T-cell (primary cell): ENCODE data around the gene AP1AR. TPM values are rescaled to one million over a fixed set of nuclear protein-coding genes. Genes with fewer than 3 reads are reported as not detected.

ENCODE experiments used
- ATAC-seq, 4 experiments: fragments of 200-7000 bp in 3 of 4; fragments of 150-1000 bp in 1 of 4; cut with Tn5 transposase; replicated peaks in 1 of 4; 1 replicate in 3 of 4; 2 replicates in 1 of 4; pipeline ENCODE4 v1.10.0; 2021; ENCODE audit warnings: moderate library complexity in 3 of 4, mild to moderate bottlenecking in 2 of 4, moderate number of reproducible peaks in 1 of 4
- CTCF ChIA-PET, 2 donors: fragments of 300-600 bp; sonication (Branson Sonifier 250); formaldehyde crosslinking; loops; one replicate each; lab custom pipeline; 2022; ENCODE audit warnings: antibody characterized with exemption in 2 of 2; lab: Charles Lee
- POLR2A ChIA-PET, 2 donors: fragments of 300-600 bp; sonication (Branson Sonifier 250); formaldehyde crosslinking; loops; one replicate each; lab custom pipeline; 2022; ENCODE audit warnings: antibody characterized with exemption in 2 of 2; lab: Charles Lee
- DNase-seq, 35 experiments: peaks; one replicate each; pipeline versions ENCODE4 v3.0.0 to v3.0.0-alpha.2; 2013 to 2023
- H3K27ac ChIP-seq: one replicate; pipeline ENCODE4 v1.5.1; 2013; ENCODE audit warnings: low read length
- H3K27me3 ChIP-seq, 2 experiments: replicated peaks in 1 of 2; 1 replicate in 1 of 2; 2 replicates in 1 of 2; pipeline versions ENCODE4 v1.6.1 to v1.7.0; 2013; ENCODE audit warnings: low read length in 1 of 2, mixed read lengths in 1 of 2; ENCODE audit not compliant: control insufficient read depth in 2 of 2, insufficient read depth in 2 of 2; ENCODE audit errors: extremely low read depth in 1 of 2
- H3K36me3 ChIP-seq, 2 donors: 1 replicate in 1 of 2; 2 replicates in 1 of 2; pipeline versions ENCODE4 v1.6.1 to v1.7.0; 2013; ENCODE audit warnings: low read length in 1 of 2; ENCODE audit not compliant: control insufficient read depth in 2 of 2, insufficient read depth in 1 of 2; ENCODE audit errors: extremely low read depth in 1 of 2
- H3K4me1 ChIP-seq, 2 experiments: 1 replicate in 1 of 2; 2 replicates in 1 of 2; pipeline versions ENCODE4 v1.6.1 to v1.7.0; 2013; ENCODE audit warnings: low read length in 2 of 2, mixed read lengths in 1 of 2; ENCODE audit not compliant: insufficient read depth in 2 of 2, control insufficient read depth in 1 of 2; ENCODE audit errors: extremely low read depth in 1 of 2
- H3K4me3 ChIP-seq, 2 donors: 1 replicate in 1 of 2; 2 replicates in 1 of 2; pipeline versions ENCODE4 v1.5.1 to v1.7.0; 2013; ENCODE audit warnings: mild to moderate bottlenecking in 2 of 2, low read length in 1 of 2, moderate library complexity in 1 of 2; ENCODE audit not compliant: control insufficient read depth in 1 of 2; ENCODE audit errors: extremely low read depth in 1 of 2
- H3K9me3 ChIP-seq: 2 replicates; pipeline ENCODE4 v1.7.0; 2013
- H3K27ac Mint-ChIP-seq, 2 donors: one replicate each; pipeline ENCODE4 v1.8.0; 2020 to 2021; ENCODE audit warnings: mild to moderate bottlenecking in 2 of 2, mixed read lengths in 2 of 2
- H3K27me3 Mint-ChIP-seq, 2 donors: one replicate each; pipeline ENCODE4 v1.8.0; 2021 to 2022; ENCODE audit warnings: mixed read lengths in 2 of 2
- H3K36me3 Mint-ChIP-seq: one replicate; pipeline ENCODE4 v1.8.0; 2021; ENCODE audit warnings: mixed read lengths
- H3K4me1 Mint-ChIP-seq, 3 donors: one replicate each; pipeline ENCODE4 v1.8.0; 2020 to 2022; ENCODE audit warnings: mixed read lengths in 3 of 3, mild to moderate bottlenecking in 1 of 3
- H3K4me3 Mint-ChIP-seq, 3 donors: one replicate each; pipeline ENCODE4 v1.8.0; 2020 to 2022; ENCODE audit warnings: mild to moderate bottlenecking in 3 of 3, mixed read lengths in 3 of 3, moderate library complexity in 3 of 3
- H3K9me3 Mint-ChIP-seq, 3 donors: one replicate each; pipeline ENCODE4 v1.8.0; 2020 to 2022; ENCODE audit warnings: mixed read lengths in 3 of 3
- WGBS: methylation state at CpG from one replicate; pipeline ENCODE4 v1.1.5; 2013; ENCODE audit warnings: missing lambda C conversion rate; ENCODE audit not compliant: insufficient coverage; 5-methylcytosine and 5-hydroxymethylcytosine counted together
- total RNA-seq, 35 experiments: library from RNA in 6 of 35; stranded (reverse) in 6 of 35; fragments of 120-200 nt in 1 of 35; gene quantifications; one replicate each; pipeline versions ENCODE4 v1.2.1 to v1.2.4 and lab custom pipeline; 2013 to 2026

AP1AR gene
- total RNA-seq, 5 donors from 2014 or later (not counting 1 experiment from before 2014, with no cell fraction given) = 13.9 to 21.4 (median 20.3) TPM

GRCh38 chr4:112272292-112272691 is 40.7 kb downstream of the AP1AR start:
- Histone ChIP-seq H3K9me3 (no peaks in the 10 kb centered on the region), H3K4me1 (no peaks in the 10 kb centered on the region), H3K27ac (no peak overlapping the region), H3K27me3 (no peaks in the 10 kb centered on the region), H3K36me3 (peaks cover 2 to 9% of the 10 kb centered on the region in 2 donors), H3K4me3 (no peak overlapping the region)
- WGBS = 100% methylated on average over 3 of the region's 4 CpGs
- Mint-ChIP-seq H3K9me3 (no peaks in the 10 kb centered on the region), H3K27ac (peak overlapping the region in 1 of 2 donors; percentile 63), H3K27me3 (no peaks in the 10 kb centered on the region), H3K36me3 (peaks cover 28% of the 10 kb centered on the region), H3K4me3 (no peak overlapping the region), H3K4me1 (peaks cover 8 to 33% (median 20%) of the 10 kb centered on the region in 3 donors)
- CTCF ChIA-PET = interaction anchor here in 1 of 2 donors (0.9 kb wide), 1 partner anchor 8 kb away, joined by 7 read pairs; no protein-coding TSS in a partner anchor
- DNase-seq (no peak), ATAC-seq (no peak)
- POLR2A ChIA-PET = no interaction called here

- no peaks in the 10 kb centered on the region for H3K9me3 Mint-ChIP-seq
- H3K4me3 Mint-ChIP-seq = no peak overlapping the region
- Histone ChIP-seq H3K27ac (no peak overlapping the region), H3K9me3 (no peaks in the 10 kb centered on the region), H3K4me1 (peaks cover 1 to 5% of the 10 kb centered on the region in 2 experiments), H3K4me3 (no peak overlapping the region), H3K36me3 (peaks cover 3 to 11% of the 10 kb centered on the region in 2 donors), H3K27me3 (no peaks in the 10 kb centered on the region)
- no peaks in the 10 kb centered on the region for H3K27me3 Mint-ChIP-seq
- H3K4me1 Mint-ChIP-seq = peaks cover 25 to 55% (median 42%) of the 10 kb centered on the region in 3 donors
- no peak for DNase-seq
- ChIA-PET CTCF (interaction anchor here (0.6 to 0.7 kb wide), 3 partner anchors 27 to 253 kb away, joined by 3 read pairs; no protein-coding TSS in a partner anchor), POLR2A (no interaction called here)
- 100% methylated on average over 2 of the region's 4 CpGs for WGBS
- no peak overlapping the region for H3K27ac Mint-ChIP-seq
- no peak for ATAC-seq
- H3K36me3 Mint-ChIP-seq = peaks cover 24% of the 10 kb centered on the region
These were observed 43.4 kb downstream of the AP1AR start for GRCh38 chr4:112274959-112275358.

- Histone ChIP-seq H3K4me3 (no peak overlapping the region), H3K27ac (no peak overlapping the region), H3K9me3 (no peaks in the 10 kb centered on the region), H3K4me1 (peaks cover 2 to 10% of the 10 kb centered on the region in 2 experiments), H3K27me3 (no peaks in the 10 kb centered on the region), H3K36me3 (peaks cover 3 to 11% of the 10 kb centered on the region in 2 donors)
- DNase-seq (no peak), ATAC-seq (no peak)
- peaks cover 24% of the 10 kb centered on the region for H3K36me3 Mint-ChIP-seq
- H3K9me3 Mint-ChIP-seq = no peaks in the 10 kb centered on the region
- H3K4me3 Mint-ChIP-seq = no peak overlapping the region
- 96% methylated on average over 3 of the region's 3 CpGs for WGBS
- ChIA-PET POLR2A (no interaction called here), CTCF (no interaction called here)
- peaks cover 33 to 66% (median 50%) of the 10 kb centered on the region in 3 donors for H3K4me1 Mint-ChIP-seq
- H3K27ac Mint-ChIP-seq = peak overlapping the region in 1 of 2 donors; percentile 9
- no peaks in the 10 kb centered on the region for H3K27me3 Mint-ChIP-seq
These were observed 44.5 kb downstream of the AP1AR start for GRCh38 chr4:112276113-112276512.

GRCh38 chr4:112277220-112277619 is 45.6 kb downstream of the AP1AR start:
- H3K36me3 ChIP-seq = peaks cover 3 to 11% of the 10 kb centered on the region in 2 donors
- ChIA-PET POLR2A (interaction anchor here in 1 of 2 donors (0.6 kb wide), 1 partner anchor 9 kb away, joined by 3 read pairs; the partner anchor contains the start of gene TIFA), CTCF (interaction anchor here in 1 of 2 donors (0.6 kb wide), 1 partner anchor 45 kb away, joined by 4 read pairs; no protein-coding TSS in a partner anchor)
- no peaks in the 10 kb centered on the region for H3K9me3 ChIP-seq
- no peak overlapping the region for H3K27ac ChIP-seq
- peaks cover 44 to 70% (median 59%) of the 10 kb centered on the region in 3 donors for H3K4me1 Mint-ChIP-seq
- H3K4me3 ChIP-seq = no peak overlapping the region
- no peaks in the 10 kb centered on the region for H3K27me3 ChIP-seq
- H3K4me3 Mint-ChIP-seq = no peak overlapping the region
- no peak for ATAC-seq
- WGBS = no CpG with 5 or more reads among the region's 3 CpGs
- H3K27me3 Mint-ChIP-seq = no peaks in the 10 kb centered on the region
- peaks cover 0 to 5% (median 0%) of the 10 kb centered on the region in 3 donors for H3K9me3 Mint-ChIP-seq
- DNase-seq = no peak
- H3K4me1 ChIP-seq = peaks cover 2 to 15% of the 10 kb centered on the region in 2 experiments
- H3K36me3 Mint-ChIP-seq = peaks cover 28% of the 10 kb centered on the region
- peak overlapping the region; percentile 53 to 57 for H3K27ac Mint-ChIP-seq

GRCh38 chr4:112277705-112278448 is 46.3 kb downstream of the AP1AR start:
- POLR2A ChIA-PET = interaction anchor here in 1 of 2 donors (0.6 kb wide), 1 partner anchor 8 kb away, joined by 3 read pairs; the partner anchor contains the start of gene TIFA
- CTCF ChIA-PET = interaction anchor here in 1 of 2 donors (0.6 kb wide), 1 partner anchor 44 kb away, joined by 4 read pairs; no protein-coding TSS in a partner anchor
- H3K27ac ChIP-seq = no peak overlapping the region
- DNase-seq (no peak), ATAC-seq (no peak)
- H3K36me3 ChIP-seq = peaks cover 3 to 11% of the 10 kb centered on the region in 2 donors
- 80% methylated on average over 1 of the region's 10 CpGs for WGBS
- no peaks in the 10 kb centered on the region for H3K27me3 Mint-ChIP-seq
- H3K27me3 ChIP-seq = no peaks in the 10 kb centered on the region
- peak overlapping the region; percentile 53 to 63 for H3K27ac Mint-ChIP-seq
- no peak overlapping the region for H3K4me3 ChIP-seq
- H3K9me3 Mint-ChIP-seq = peaks cover 0 to 8% (median 0%) of the 10 kb centered on the region in 3 donors
- peaks cover 32% of the 10 kb centered on the region for H3K36me3 Mint-ChIP-seq
- H3K4me3 Mint-ChIP-seq = no peak overlapping the region
- H3K4me1 ChIP-seq = peaks cover 2 to 19% of the 10 kb centered on the region in 2 experiments
- no peaks in the 10 kb centered on the region for H3K9me3 ChIP-seq
- peaks cover 50 to 75% (median 65%) of the 10 kb centered on the region in 3 donors for H3K4me1 Mint-ChIP-seq
